22Rv1 (cell line): ENCODE measurements around the gene DNAJC13.

Source experiments
- H3K27ac ChIP-seq: fragments of 450-650 bp; 2 replicates; pipeline ENCODE4 v1.5.1; 2017
- ZFX ChIP-seq: fragments of 450-650 bp; IDR thresholded peaks from 2 replicates; pipeline ENCODE4 v1.6.1; 2017; ENCODE audit warnings: antibody characterized with exemption, borderline replicate concordance
- TF ChIP-seq, protein P1 (sequence below): fragments of 450-650 bp; IDR thresholded peaks from 2 replicates; pipeline ENCODE4 v1.5.1; 2017; ENCODE audit warnings: mild to moderate bottlenecking

DNAJC13 gene

DNA sequence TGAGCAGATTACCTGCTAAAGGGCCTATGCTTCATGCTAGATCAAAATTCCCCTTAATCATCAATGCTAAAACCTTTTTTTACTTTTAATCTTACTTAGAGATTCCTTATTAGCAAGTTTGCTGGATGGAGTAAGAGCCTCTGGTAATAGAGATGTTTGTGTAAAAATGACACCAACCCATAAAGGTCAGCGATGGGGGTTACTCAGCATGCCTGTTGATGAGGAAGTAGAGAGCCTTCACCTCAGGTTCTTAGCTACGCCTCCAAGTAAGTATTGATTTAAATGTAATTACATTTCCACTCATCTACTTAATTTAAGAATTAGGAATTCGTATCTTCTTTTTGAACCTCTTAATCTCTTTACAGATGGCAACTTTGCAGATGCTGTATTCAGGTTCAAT is 38.8 kb downstream of the DNAJC13 start:
- TF ChIP-seq, protein P1, sequence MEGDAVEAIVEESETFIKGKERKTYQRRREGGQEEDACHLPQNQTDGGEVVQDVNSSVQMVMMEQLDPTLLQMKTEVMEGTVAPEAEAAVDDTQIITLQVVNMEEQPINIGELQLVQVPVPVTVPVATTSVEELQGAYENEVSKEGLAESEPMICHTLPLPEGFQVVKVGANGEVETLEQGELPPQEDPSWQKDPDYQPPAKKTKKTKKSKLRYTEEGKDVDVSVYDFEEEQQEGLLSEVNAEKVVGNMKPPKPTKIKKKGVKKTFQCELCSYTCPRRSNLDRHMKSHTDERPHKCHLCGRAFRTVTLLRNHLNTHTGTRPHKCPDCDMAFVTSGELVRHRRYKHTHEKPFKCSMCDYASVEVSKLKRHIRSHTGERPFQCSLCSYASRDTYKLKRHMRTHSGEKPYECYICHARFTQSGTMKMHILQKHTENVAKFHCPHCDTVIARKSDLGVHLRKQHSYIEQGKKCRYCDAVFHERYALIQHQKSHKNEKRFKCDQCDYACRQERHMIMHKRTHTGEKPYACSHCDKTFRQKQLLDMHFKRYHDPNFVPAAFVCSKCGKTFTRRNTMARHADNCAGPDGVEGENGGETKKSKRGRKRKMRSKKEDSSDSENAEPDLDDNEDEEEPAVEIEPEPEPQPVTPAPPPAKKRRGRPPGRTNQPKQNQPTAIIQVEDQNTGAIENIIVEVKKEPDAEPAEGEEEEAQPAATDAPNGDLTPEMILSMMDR: no peak
- no peak for TF ChIP-seq ZFX

DNA sequence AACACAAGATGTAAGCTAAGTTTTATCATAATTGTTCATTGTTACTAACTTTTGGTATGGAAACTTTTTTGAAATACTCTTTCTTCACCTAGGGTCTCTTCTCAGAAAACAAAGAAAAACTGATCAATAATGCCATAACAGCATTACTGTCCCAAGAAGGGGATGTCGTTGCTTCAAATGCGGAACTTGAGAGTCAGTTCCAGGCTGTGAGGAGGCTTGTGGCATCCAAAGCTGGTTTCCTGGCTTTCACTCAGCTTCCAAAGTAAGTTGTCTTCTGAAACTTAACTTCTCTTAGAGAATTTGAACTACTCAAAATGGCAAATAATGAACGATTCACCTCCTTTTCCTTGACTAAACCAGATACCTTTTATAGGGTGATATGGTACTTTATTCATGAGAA is 39.3 kb downstream of the DNAJC13 start:
- TF ChIP-seq ZFX: no peak
- no peak overlapping the region for H3K27ac ChIP-seq

More for the DNA sequence above, 38.8 kb downstream of the DNAJC13 start:
- no peak overlapping the region for H3K27ac ChIP-seq

DNA sequence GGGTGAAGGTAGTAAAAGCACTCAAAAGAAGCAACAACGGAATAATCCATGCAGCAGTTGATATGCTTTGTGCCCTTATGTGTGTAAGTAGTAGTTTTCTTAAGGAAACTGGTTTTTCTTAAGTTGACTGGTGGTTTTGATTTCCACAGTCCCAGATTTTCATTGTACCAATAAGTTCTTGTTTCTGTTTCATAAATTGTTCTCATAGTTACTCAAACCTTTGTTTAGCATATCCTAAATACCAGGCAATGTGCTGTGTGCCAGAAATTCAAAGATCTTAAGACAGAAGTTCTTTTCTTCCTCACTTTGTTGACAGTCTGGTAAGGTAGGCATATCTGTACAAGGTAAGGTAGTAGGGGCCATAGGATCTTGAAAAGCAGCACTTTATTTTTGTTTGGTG is 40.0 kb downstream of the DNAJC13 start:
- TF ChIP-seq, protein P1: no peak
- TF ChIP-seq ZFX: no peak

DNA sequence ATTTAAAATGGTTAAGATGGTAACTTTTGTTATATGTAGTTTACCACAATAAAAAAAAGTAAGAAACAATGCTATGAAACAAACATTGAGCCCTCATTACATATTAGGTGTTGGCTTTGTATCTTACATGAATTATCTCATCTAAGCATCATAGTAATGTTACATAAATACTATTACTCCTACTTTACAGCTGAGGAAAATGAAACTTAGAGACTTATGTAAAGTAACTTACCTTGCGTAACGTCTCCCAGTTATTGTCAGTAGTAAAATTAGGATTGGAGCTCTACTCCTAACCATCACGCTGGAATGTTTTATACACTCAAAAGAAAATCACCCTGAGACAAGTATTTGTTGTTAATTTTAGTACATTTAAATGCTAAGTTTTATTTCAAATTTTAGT is 42.2 kb downstream of the DNAJC13 start:
- H3K27ac ChIP-seq: no peak overlapping the region
- no peak for TF ChIP-seq ZFX
- TF ChIP-seq, protein P1: no peak

More for the DNA sequence above, 40.0 kb downstream of the DNAJC13 start:
- no peak overlapping the region for H3K27ac ChIP-seq

DNA sequence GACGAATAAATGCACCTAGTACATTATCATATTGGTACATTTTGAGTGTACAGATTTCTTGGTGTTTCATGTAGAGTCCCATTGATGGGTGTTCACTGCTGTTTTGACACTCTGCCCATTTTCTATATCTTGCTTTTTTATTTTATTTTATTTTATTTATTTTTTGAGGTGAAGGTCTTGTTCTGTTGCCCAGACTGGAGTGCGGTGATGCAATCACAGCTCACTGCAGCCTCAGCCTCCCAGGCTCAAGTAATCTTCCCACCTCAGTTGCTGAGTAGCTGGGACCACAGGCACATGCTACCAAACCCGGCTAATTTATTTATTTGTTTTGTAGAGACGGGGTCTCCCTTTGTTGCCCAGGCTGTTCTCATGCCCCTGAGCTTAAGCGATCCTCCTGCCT is 44.2 kb downstream of the DNAJC13 start:
- no peak overlapping the region for H3K27ac ChIP-seq
- TF ChIP-seq, protein P1: no peak
- TF ChIP-seq ZFX: no peak

DNA sequence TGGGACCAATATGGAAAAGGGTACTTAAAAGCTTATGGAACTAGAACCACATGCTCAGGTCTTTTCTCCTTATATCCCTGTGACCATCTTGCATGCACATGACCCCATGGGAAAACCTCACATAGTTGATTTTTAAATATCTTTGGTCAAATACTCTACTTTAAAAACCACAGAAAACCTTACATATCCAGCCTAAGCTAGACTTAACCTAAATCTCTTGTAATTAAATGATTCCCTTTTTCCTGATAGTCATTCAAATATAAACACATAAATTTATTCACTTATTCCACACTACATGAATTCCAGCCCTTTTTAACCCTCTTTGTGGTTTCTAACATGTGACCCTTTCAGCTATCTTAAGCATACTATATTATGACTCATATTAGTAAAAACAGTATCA is 46.8 kb downstream of the DNAJC13 start:
- no peak for TF ChIP-seq ZFX
- TF ChIP-seq, protein P1: no peak
- H3K27ac ChIP-seq: no peak overlapping the region

DNA sequence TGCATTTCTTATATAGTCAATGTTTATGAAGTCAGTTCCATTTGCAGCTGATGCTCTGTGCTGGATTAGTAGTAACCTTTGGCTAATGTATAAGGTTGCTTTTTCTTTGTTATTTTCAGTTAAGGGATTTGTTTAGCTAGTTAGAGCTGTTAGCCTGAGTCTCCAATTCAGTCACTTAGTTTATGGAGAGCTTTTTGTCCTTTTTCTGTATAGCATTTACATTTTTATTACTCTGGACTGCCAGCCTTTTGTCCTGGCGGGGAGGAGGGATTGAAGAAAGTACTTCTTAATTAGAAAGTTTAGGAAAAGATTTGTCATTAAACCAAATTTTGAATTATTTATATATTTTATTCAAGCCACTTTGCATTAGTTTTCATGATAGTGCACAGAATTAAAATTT is 52.0 kb downstream of the DNAJC13 start:
- no peak for TF ChIP-seq ZFX
- TF ChIP-seq, protein P1: no peak
- H3K27ac ChIP-seq: no peak overlapping the region

DNA sequence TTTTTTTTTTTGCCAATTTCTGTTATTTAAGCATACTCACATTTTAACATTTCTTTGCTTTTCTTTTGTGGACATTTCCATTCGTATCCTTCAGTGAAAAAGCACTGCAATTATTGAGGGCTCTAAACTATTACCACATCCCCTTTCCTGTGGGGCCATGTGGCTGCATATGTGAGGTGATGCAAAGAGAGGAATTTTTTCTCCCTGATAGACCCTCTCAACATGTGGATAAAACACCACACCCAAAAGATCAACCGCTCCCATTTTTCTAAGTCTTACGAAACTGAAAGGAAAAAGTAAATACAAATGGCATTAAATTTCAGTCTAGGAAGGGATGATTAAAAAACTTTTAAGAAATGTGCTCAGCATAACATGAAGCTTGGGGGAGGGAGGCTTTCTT is 68.8 kb downstream of the DNAJC13 start:
- no peak overlapping the region for H3K27ac ChIP-seq

More for the DNA sequence above, 68.8 kb downstream of the DNAJC13 start:
- TF ChIP-seq ZFX: no peak
- TF ChIP-seq, protein P1: no peak
